Measurements from ENCODE around the gene CAVIN2. TPM values are rescaled to one million over a fixed set of nuclear protein-coding genes. Genes with fewer than 3 reads are reported as not detected.

The CAVIN2 gene
- total RNA-seq, 6 donors from 2014 or later, result 44.0 to 268 (median 173) TPM

- Histone ChIP-seq H3K36me3 (no peaks in the 10 kb centered on the region), H3K9me3 (no peaks in the 10 kb centered on the region), H3K27ac (no peak overlapping the region), H3K4me3 (no peak overlapping the region), H3K27me3 (no peaks in the 10 kb centered on the region), H3K4me1 (peaks cover 4 to 26% (median 14%) of the 10 kb centered on the region in 4 donors)
- no peak for ATAC-seq (ENCODE audit: low FRiP score in 2 of 2)
- 90 to 92% methylated on average over 7 of the region's 7 CpGs for WGBS, 2 donors
- TF ChIP-seq EP300 (IDR thresholded peaks at IDR 0.05) (no peak), CTCF (IDR thresholded peaks at IDR 0.05) (no peak), POLR2AphosphoS5 (IDR thresholded peaks at IDR 0.05) (no peak), POLR2A (IDR thresholded peaks at IDR 0.05) (no peak)
- no peak for DNase-seq
Measured at GRCh38 chr2:191856111-191856876, 9.4 kb upstream of the CAVIN2 start.

- TF ChIP-seq EP300 (IDR thresholded peaks at IDR 0.05) (no peak), POLR2A (IDR thresholded peaks at IDR 0.05) (no peak), CTCF (IDR thresholded peaks at IDR 0.05) (no peak), POLR2AphosphoS5 (IDR thresholded peaks at IDR 0.05) (no peak)
Measured at GRCh38 chr2:191855382-191855781, 8.5 kb upstream of the CAVIN2 start.

GRCh38 chr2:191854382-191855372, 7.8 kb upstream of the CAVIN2 start:
- no peak overlapping the region for H3K4me3 ChIP-seq
- ATAC-seq (ENCODE audit: low FRiP score in 2 of 2), result no peak
- 63 to 73% methylated on average over 6 of the region's 6 CpGs for WGBS, 2 donors
- peaks cover 4 to 36% (median 21%) of the 10 kb centered on the region in 4 donors for H3K4me1 ChIP-seq
- H3K36me3 ChIP-seq, result no peaks in the 10 kb centered on the region
- no peak for TF ChIP-seq POLR2AphosphoS5 (IDR thresholded peaks at IDR 0.05)
- TF ChIP-seq EP300 (IDR thresholded peaks at IDR 0.05), result peak in 2 of 4 donors; percentile 27
- H3K27me3 ChIP-seq, result no peaks in the 10 kb centered on the region
- DNase-seq, result no peak
- no peaks in the 10 kb centered on the region for H3K9me3 ChIP-seq
- H3K27ac ChIP-seq, result peak overlapping the region in 2 of 4 donors; percentile 18 to 62

More at GRCh38 chr2:191855382-191855781, 8.5 kb upstream of the CAVIN2 start:
- no peaks in the 10 kb centered on the region for H3K27me3 ChIP-seq
- ATAC-seq (ENCODE audit: low FRiP score in 2 of 2), result no peak
- no peak overlapping the region for H3K4me3 ChIP-seq
- peaks cover 4 to 34% (median 19%) of the 10 kb centered on the region in 4 donors for H3K4me1 ChIP-seq
- no peak for DNase-seq
- no peaks in the 10 kb centered on the region for H3K36me3 ChIP-seq
- no peaks in the 10 kb centered on the region for H3K9me3 ChIP-seq
- 74 to 77% methylated on average over 5 of the region's 5 CpGs for WGBS, 2 donors
- H3K27ac ChIP-seq, result no peak overlapping the region

- Histone ChIP-seq H3K4me1 (peaks cover 12 to 42% (median 26%) of the 10 kb centered on the region in 4 donors), H3K27me3 (no peaks in the 10 kb centered on the region), H3K4me3 (no peak overlapping the region), H3K36me3 (no peaks in the 10 kb centered on the region), H3K27ac (peak overlapping the region in 2 of 4 donors; percentile 18 to 62), H3K9me3 (no peaks in the 10 kb centered on the region)
- DNase-seq, result no peak
- no peak for ATAC-seq (ENCODE audit: low FRiP score in 2 of 2)
- 34 to 44% methylated on average over 4 of the region's 4 CpGs for WGBS, 2 donors
- TF ChIP-seq POLR2A (IDR thresholded peaks at IDR 0.05) (no peak), EP300 (IDR thresholded peaks at IDR 0.05) (no peak), POLR2AphosphoS5 (IDR thresholded peaks at IDR 0.05) (no peak), CTCF (IDR thresholded peaks at IDR 0.05) (no peak)
Measured at GRCh38 chr2:191853843-191854242, 7.0 kb upstream of the CAVIN2 start.

GRCh38 chr2:191851158-191851557, 4.3 kb upstream of the CAVIN2 start:
- Histone ChIP-seq H3K9me3 (no peaks in the 10 kb centered on the region), H3K4me1 (peaks cover 24 to 52% (median 41%) of the 10 kb centered on the region in 4 donors), H3K27me3 (no peaks in the 10 kb centered on the region), H3K36me3 (no peaks in the 10 kb centered on the region), H3K27ac (peak overlapping the region in 2 of 4 donors; percentile 20 to 53), H3K4me3 (no peak overlapping the region)
- ATAC-seq (ENCODE audit: low FRiP score in 2 of 2) (no peak), DNase-seq (no peak)
- TF ChIP-seq CTCF (IDR thresholded peaks at IDR 0.05) (no peak), POLR2AphosphoS5 (IDR thresholded peaks at IDR 0.05) (no peak), POLR2A (IDR thresholded peaks at IDR 0.05) (no peak), EP300 (IDR thresholded peaks at IDR 0.05) (no peak)
- 40 to 52% methylated on average over 5 of the region's 5 CpGs for WGBS, 2 donors

Data from upper lobe of left lung (tissue), 6 donors.